Adrenal gland (tissue), 5 donors: ENCODE results near the gene GPC5.

Experiments
- CTCF ChIP-seq, 6 experiments: fragments of 450-650 bp in 4 of 6; fragments of 200-600 bp in 2 of 6; sonication (generic) in 1 of 6; IDR thresholded peaks; 1 replicate in 5 of 6; 2 replicates in 1 of 6; pipeline versions ENCODE4 v1.5.1 to v1.8.0; 2016 to 2021; ENCODE audit warnings: antibody characterized with exemption in 6 of 6, mild to moderate bottlenecking in 2 of 6, moderate library complexity in 1 of 6
- POLR2A ChIP-seq, 2 donors: fragments of 450-650 bp; IDR thresholded peaks; one replicate each; pipeline ENCODE4 v1.6.1; 2017; ENCODE audit warnings: antibody characterized with exemption in 2 of 2, mild to moderate bottlenecking in 2 of 2, moderate library complexity in 1 of 2
- donor health status: DM: no; HTN: no; CAD: no.

GRCh38 chr13:91359631-91360030 lies 38.8 kb upstream of the GPC5 start:
- TF ChIP-seq POLR2A (IDR thresholded peaks at IDR 0.05) (no peak), CTCF (IDR thresholded peaks at IDR 0.05) (no peak)
